ENCODE measurements around the gene UBE2O. TPM values are rescaled to one million over a fixed set of nuclear protein-coding genes. Genes with fewer than 3 reads are reported as not detected.

The UBE2O gene
- total and polyA plus RNA-seq, 2 donors from 2014 or later: 5.5 to 21.3 TPM

DNA sequence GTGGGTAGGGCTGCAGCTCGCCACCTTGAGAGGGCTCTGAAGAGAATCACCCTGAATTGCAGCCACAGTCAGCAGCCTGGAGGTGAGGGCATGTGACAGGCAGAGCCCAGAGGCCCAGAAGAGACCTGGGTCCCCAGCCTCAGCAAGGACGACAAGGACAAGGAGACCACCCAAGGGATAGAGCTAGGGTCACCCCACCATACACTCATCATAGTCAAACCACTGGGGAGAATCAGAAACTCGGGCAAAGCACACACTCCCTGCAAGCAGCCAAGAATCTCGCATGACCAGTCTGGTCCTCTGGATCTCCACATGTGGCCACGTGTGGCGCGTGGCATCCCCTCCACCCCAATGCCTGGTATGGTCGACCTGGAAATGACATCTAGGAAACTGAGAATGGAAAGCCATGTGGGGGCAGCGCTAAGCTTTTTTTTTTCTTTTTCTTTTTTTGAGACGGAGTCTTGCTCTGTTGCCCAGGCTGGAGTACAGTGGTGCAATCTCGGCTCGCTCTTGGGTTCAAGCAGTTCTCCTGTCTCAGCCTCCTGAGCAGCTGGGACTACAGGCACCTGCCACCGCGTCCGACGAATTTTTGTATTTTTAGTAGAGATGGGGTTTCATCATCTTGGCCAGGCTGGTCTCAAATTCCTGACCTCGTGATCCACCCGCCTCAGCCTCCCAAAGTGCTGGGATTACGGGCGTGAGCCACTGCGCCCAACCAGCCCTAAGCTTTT, 73.1 kb downstream of the UBE2O start:
- Histone ChIP-seq H3K27me3 (ENCODE audit: control insufficient read depth, insufficient read depth, low read length) (no peaks in the 10 kb centered on the region), H3K9me3 (ENCODE audit: control insufficient read depth in 2 of 3, insufficient read depth in 1 of 3, low read length in 3 of 3) (no peaks in the 10 kb centered on the region), H3K4me3 (ENCODE audit: low read length in 3 of 3) (no peak overlapping the region), H3K27ac (ENCODE audit: low read depth in 2 of 2, low read length in 2 of 2) (no peak overlapping the region), H3K36me3 (ENCODE audit: control insufficient read depth in 2 of 3, insufficient read depth in 3 of 3, low read length in 3 of 3) (no peaks in the 10 kb centered on the region), H3K4me1 (ENCODE audit: control insufficient read depth in 2 of 3, insufficient read depth in 2 of 3, low read depth in 1 of 3, low read length in 3 of 3) (peaks cover 0 to 14% (median 0%) of the 10 kb centered on the region in 3 donors), H3K9ac (ENCODE audit: low read length in 3 of 3) (no peak overlapping the region)
- no peak for FAIRE-seq
- intact Hi-C loops (cut with DNase I): no loop called here
- TF ChIP-seq, protein P1, sequence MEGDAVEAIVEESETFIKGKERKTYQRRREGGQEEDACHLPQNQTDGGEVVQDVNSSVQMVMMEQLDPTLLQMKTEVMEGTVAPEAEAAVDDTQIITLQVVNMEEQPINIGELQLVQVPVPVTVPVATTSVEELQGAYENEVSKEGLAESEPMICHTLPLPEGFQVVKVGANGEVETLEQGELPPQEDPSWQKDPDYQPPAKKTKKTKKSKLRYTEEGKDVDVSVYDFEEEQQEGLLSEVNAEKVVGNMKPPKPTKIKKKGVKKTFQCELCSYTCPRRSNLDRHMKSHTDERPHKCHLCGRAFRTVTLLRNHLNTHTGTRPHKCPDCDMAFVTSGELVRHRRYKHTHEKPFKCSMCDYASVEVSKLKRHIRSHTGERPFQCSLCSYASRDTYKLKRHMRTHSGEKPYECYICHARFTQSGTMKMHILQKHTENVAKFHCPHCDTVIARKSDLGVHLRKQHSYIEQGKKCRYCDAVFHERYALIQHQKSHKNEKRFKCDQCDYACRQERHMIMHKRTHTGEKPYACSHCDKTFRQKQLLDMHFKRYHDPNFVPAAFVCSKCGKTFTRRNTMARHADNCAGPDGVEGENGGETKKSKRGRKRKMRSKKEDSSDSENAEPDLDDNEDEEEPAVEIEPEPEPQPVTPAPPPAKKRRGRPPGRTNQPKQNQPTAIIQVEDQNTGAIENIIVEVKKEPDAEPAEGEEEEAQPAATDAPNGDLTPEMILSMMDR (IDR thresholded peaks at IDR 0.05; ENCODE audit: borderline replicate concordance, extremely low read depth, insufficient read depth): no peak
- DNase-seq: no peak

DNA sequence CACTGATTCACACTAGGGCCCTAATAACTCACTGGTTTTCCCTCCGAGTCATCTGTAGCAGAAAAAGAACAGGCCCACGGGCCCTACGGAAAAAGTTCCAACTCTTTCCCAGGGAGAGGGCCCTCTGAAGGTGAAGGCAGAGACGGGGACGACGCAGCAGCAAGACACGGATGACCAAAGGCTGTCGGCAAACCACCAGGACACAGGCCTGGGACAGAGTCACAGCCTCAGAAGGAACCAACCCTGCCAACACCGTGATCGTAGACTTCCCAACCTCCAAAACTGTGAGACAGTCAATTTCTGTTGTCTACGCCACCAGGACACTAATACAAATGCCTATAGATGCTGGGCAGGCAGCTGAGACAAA, 73.7 kb downstream of the UBE2O start:
- intact Hi-C loops (cut with DNase I): no loop called here
- Histone ChIP-seq H3K27me3 (ENCODE audit: control insufficient read depth, insufficient read depth, low read length) (no peaks in the 10 kb centered on the region), H3K9ac (ENCODE audit: low read length in 3 of 3) (no peak overlapping the region), H3K36me3 (ENCODE audit: control insufficient read depth in 2 of 3, insufficient read depth in 3 of 3, low read length in 3 of 3) (no peaks in the 10 kb centered on the region), H3K27ac (ENCODE audit: low read depth in 2 of 2, low read length in 2 of 2) (no peak overlapping the region), H3K9me3 (ENCODE audit: control insufficient read depth in 2 of 3, insufficient read depth in 1 of 3, low read length in 3 of 3) (no peaks in the 10 kb centered on the region), H3K4me3 (ENCODE audit: low read length in 3 of 3) (no peak overlapping the region), H3K4me1 (ENCODE audit: control insufficient read depth in 2 of 3, insufficient read depth in 2 of 3, low read depth in 1 of 3, low read length in 3 of 3) (peaks cover 0 to 11% (median 0%) of the 10 kb centered on the region in 3 donors)
- no peak for DNase-seq
- TF ChIP-seq, protein P1 (IDR thresholded peaks at IDR 0.05; ENCODE audit: borderline replicate concordance, extremely low read depth, insufficient read depth): no peak
- no peak for FAIRE-seq

DNA sequence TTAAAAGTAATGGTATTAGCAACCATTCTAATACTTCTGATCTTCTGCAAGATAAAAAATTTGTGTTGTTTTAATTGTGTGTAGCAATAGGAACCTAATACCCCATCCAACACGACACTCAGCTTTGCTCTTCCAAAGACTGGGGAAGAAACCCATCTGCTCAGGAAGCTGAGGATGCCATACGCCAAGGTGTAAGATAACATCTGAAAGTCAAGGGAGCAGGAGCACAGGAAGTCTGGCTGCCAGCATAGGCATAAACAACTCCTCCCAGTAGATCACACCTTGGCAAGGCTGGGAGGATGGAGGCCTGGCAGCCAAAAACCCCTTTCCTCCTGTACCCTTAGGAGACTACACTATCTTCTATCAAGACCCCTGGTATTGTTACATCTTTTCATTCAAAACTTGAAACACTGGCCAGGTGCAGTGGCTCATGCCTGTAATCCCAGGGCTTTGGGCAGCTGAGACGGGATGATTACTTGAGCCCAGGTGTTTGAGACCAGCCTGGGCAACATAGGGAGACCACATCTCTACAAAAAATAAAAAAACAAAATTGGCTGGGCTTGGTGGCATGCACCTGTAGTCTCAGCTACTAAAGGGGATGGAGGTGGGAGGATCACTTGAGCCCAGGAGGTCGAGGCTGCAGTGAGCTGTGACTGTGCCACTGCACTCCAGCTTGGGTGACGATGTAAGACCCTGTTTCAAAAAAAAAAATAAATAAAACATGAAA, 74.2 kb downstream of the UBE2O start:
- no peak for DNase-seq
- Histone ChIP-seq H3K4me3 (ENCODE audit: low read length in 3 of 3) (no peak overlapping the region), H3K4me1 (ENCODE audit: control insufficient read depth in 2 of 3, insufficient read depth in 2 of 3, low read depth in 1 of 3, low read length in 3 of 3) (peaks cover 0 to 11% (median 0%) of the 10 kb centered on the region in 3 donors), H3K9me3 (ENCODE audit: control insufficient read depth in 2 of 3, insufficient read depth in 1 of 3, low read length in 3 of 3) (no peaks in the 10 kb centered on the region), H3K36me3 (ENCODE audit: control insufficient read depth in 2 of 3, insufficient read depth in 3 of 3, low read length in 3 of 3) (no peaks in the 10 kb centered on the region), H3K27me3 (ENCODE audit: control insufficient read depth, insufficient read depth, low read length) (no peaks in the 10 kb centered on the region), H3K27ac (ENCODE audit: low read depth in 2 of 2, low read length in 2 of 2) (no peak overlapping the region), H3K9ac (ENCODE audit: low read length in 3 of 3) (no peak overlapping the region)
- TF ChIP-seq, protein P1 (IDR thresholded peaks at IDR 0.05; ENCODE audit: borderline replicate concordance, extremely low read depth, insufficient read depth): no peak
- no peak for FAIRE-seq
- intact Hi-C loops (cut with DNase I): no loop called here

Data from kidney (tissue), 14 donors.